K562 (cell line): ENCODE results near the gene CFP. TPM values are rescaled to one million over a fixed set of nuclear protein-coding genes. Genes with fewer than 3 reads are reported as not detected.
A peak's percentile ranks its signal among the peaks of the same experiment; 100 is the strongest.

Source experiments
- BRD9 ChIP-seq: fragments of 450-650 bp; IDR thresholded peaks from 2 replicates; pipeline ENCODE4 v1.6.1; 2018; ENCODE audit warnings: low read depth; ENCODE audit not compliant: partially characterized antibody
- CBFA2T2 ChIP-seq: fragments of 450-650 bp; conservative IDR thresholded peaks from 2 replicates; pipeline ENCODE4 v1.6.1; 2017; ENCODE audit warnings: mild to moderate bottlenecking
- CTBP1 ChIP-seq: fragments of 450-650 bp; IDR thresholded peaks from 2 replicates; pipeline ENCODE4 v1.6.1; 2016; ENCODE audit warnings: borderline replicate concordance
- FIP1L1 ChIP-seq: fragments of 200-400 bp; formaldehyde crosslinking; IDR thresholded peaks from 2 replicates; pipeline ENCODE4 v1.6.1; 2018; ENCODE audit warnings: mild to moderate bottlenecking, low read depth, low read length; ENCODE audit not compliant: poor library complexity, severe bottlenecking
- FOSL1 ChIP-seq: fragments of 200-800 bp; sonication (Bioruptor generic); conservative IDR thresholded peaks from 2 replicates; pipeline ENCODE4 v1.6.1; 2016; ENCODE audit warnings: missing genetic modification characterization, missing compliant biosample characterization
- GATA2 ChIP-seq: sonication (generic); formaldehyde crosslinking; IDR thresholded peaks from 2 replicates; pipeline ENCODE4 v1.4.0; 2020; ENCODE audit warnings: mild to moderate bottlenecking, missing genetic modification reagents
- NCOR1 ChIP-seq: fragments of 450-650 bp; IDR thresholded peaks from 2 replicates; pipeline ENCODE4 v1.6.1; 2016; ENCODE audit warnings: mild to moderate bottlenecking, moderate library complexity
- NFRKB ChIP-seq: fragments of 450-650 bp; IDR thresholded peaks from 2 replicates; pipeline ENCODE4 v1.6.1; 2016; ENCODE audit warnings: low read depth
- ZC3H11A ChIP-seq: IDR thresholded peaks from 2 replicates; pipeline ENCODE4 v1.6.1; 2012; ENCODE audit warnings: low read depth, low read length, improper control_type of control experiment
- ZNF133 ChIP-seq: fragments of 250-450 bp; sonication (Bioruptor Pico); IDR thresholded peaks from 2 replicates; pipeline ENCODE4 v1.4.0; 2020; ENCODE audit warnings: mild to moderate bottlenecking
- ZNF445 ChIP-seq: fragments of 250-450 bp; sonication (Bioruptor Pico); IDR thresholded peaks from 2 replicates; pipeline ENCODE4 v1.4.0; 2020; ENCODE audit warnings: low read depth, mild to moderate bottlenecking, moderate library complexity
- polyA plus RNA-seq, 8 experiments: library from polyadenylated mRNA; depleted of rRNA in 4 of 8; stranded (reverse) in 5 of 8; unstranded in 3 of 8; fragments of >200 nt; fragmentation: Nextera tagmentation in 2 of 8; fragmentation: Illumina TruSeq in 1 of 8; extraction: Ambion mirVana in 2 of 8; extraction: Trizol in 1 of 8; gene quantifications; 2 replicates each; pipeline versions ENCODE4 v1.2.1 to v1.2.3, GENCODE V29; 2011 to 2014; ENCODE audit warnings: inconsistent platforms in 1 of 8, missing spikeins in 1 of 8
- total RNA-seq, 7 experiments: library from RNA; depleted of rRNA in 6 of 7; stranded (reverse); fragments of >200 nt in 6 of 7; fragmentation: Illumina TruSeq in 2 of 7; extraction: Trizol in 2 of 7; gene quantifications; 2 replicates each; pipeline versions ENCODE4 v1.2.1 to v1.2.3, GENCODE V29; 2011 to 2021; ENCODE audit warnings: low replicate concordance in 1 of 7
- TF ChIP-seq, protein P1 (sequence below), 2 experiments: IDR thresholded peaks in 1 of 2; conservative IDR thresholded peaks in 1 of 2; 2 replicates each; pipeline ENCODE4 v1.6.1; 2016; ENCODE audit warnings: low read depth in 2 of 2, mild to moderate bottlenecking in 1 of 2, missing compliant biosample characterization in 1 of 2, missing genetic modification characterization in 1 of 2, moderate library complexity in 1 of 2
- TF ChIP-seq, protein P2 (sequence below): fragments of 250-450 bp; sonication (Bioruptor Pico); IDR thresholded peaks from 2 replicates; pipeline ENCODE4 v1.5.0; 2020; ENCODE audit warnings: mild to moderate bottlenecking, borderline replicate concordance
- TF ChIP-seq, protein P3 (sequence below): fragments of 250-450 bp; sonication (Bioruptor Pico); IDR thresholded peaks from 2 replicates; pipeline ENCODE4 v1.4.0; 2020; ENCODE audit warnings: mild to moderate bottlenecking, moderate library complexity
- TF ChIP-seq, protein P4 (sequence below), 2 experiments: fragments of 200-800 bp in 1 of 2; sonication (Bioruptor generic) in 1 of 2; sonication (generic) in 1 of 2; formaldehyde crosslinking in 1 of 2; IDR thresholded peaks in 1 of 2; conservative IDR thresholded peaks in 1 of 2; 2 replicates each; pipeline versions ENCODE4 v1.5.0 to v1.6.1; 2016 to 2020; ENCODE audit warnings: missing compliant biosample characterization in 1 of 2, missing genetic modification characterization in 1 of 2, missing genetic modification reagents in 1 of 2
- TF ChIP-seq, protein P5 (sequence below), 2 experiments: fragments of 450-650 bp in 1 of 2; sonication (generic) in 1 of 2; formaldehyde crosslinking; conservative IDR thresholded peaks; 2 replicates each; pipeline versions ENCODE4 v1.4.0 to v1.8.1; 2020 to 2022; ENCODE audit warnings: mild to moderate bottlenecking in 1 of 2, missing genetic modification reagents in 1 of 2

Gene CFP
- total and polyA plus RNA-seq, 9 of the 15 experiments (the other 6 are each of a cell fraction or from before 2014, with no cell fraction given) = 0.18 to 2.0 (median 0.55) TPM

DNA sequence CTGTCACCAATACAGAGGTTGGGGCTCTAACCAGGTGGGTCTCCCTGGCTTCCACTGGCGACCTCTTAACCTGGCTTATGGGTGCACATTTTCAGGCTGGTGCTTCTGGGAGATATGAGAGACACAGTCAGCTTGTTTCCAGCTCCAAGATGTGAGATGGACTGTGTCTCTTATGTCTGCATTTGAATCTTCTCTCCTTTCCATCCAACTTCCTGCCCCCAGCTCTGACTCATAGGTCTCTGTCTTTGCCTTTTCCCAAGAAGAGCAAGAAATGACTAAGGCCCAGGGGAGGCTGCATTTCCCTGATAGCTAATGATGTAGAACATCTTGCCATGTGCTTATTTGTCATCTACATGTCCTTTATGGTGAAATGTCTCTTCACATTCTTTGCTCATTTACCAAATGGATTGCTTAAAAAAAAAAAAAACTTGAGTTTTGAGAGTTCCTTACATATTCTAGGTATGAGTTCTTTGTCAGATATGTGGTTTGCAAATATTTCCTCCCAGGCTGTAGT, 32.5 kb upstream of the CFP start (continued):
- TF ChIP-seq, protein P1, sequence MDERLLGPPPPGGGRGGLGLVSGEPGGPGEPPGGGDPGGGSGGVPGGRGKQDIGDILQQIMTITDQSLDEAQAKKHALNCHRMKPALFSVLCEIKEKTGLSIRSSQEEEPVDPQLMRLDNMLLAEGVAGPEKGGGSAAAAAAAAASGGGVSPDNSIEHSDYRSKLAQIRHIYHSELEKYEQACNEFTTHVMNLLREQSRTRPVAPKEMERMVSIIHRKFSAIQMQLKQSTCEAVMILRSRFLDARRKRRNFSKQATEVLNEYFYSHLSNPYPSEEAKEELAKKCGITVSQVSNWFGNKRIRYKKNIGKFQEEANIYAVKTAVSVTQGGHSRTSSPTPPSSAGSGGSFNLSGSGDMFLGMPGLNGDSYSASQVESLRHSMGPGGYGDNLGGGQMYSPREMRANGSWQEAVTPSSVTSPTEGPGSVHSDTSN (CRISPR knock-in tag; IDR thresholded peaks at IDR 0.05; ENCODE audit: low read depth) = no peak
- TF ChIP-seq, protein P1 (tag; conservative IDR thresholded peaks at IDR 0.05; ENCODE audit: low read depth) = peak; percentile 20; the same call in 1 of the 2 replicates
- TF ChIP-seq NCOR1 (peak; percentile 81), NFRKB (0 out of 2 replicates have a peak, but pooled peaks have one; percentile 76), BRD9 (peak; percentile 77), FOSL1 (tag) (peak; percentile 98), ZNF445 (CRISPR knock-in tag) (no peak), ZNF133 (CRISPR knock-in tag) (no peak), CTBP1 (peak; percentile 76), FIP1L1 (no peak), CBFA2T2 (peak; percentile 87), ZC3H11A (no peak), GATA2 (CRISPR knock-in tag) (peak; percentile 53)
- TF ChIP-seq, protein P2, sequence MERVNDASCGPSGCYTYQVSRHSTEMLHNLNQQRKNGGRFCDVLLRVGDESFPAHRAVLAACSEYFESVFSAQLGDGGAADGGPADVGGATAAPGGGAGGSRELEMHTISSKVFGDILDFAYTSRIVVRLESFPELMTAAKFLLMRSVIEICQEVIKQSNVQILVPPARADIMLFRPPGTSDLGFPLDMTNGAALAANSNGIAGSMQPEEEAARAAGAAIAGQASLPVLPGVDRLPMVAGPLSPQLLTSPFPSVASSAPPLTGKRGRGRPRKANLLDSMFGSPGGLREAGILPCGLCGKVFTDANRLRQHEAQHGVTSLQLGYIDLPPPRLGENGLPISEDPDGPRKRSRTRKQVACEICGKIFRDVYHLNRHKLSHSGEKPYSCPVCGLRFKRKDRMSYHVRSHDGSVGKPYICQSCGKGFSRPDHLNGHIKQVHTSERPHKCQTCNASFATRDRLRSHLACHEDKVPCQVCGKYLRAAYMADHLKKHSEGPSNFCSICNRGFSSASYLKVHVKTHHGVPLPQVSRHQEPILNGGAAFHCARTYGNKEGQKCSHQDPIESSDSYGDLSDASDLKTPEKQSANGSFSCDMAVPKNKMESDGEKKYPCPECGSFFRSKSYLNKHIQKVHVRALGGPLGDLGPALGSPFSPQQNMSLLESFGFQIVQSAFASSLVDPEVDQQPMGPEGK = no peak
- TF ChIP-seq, protein P3, sequence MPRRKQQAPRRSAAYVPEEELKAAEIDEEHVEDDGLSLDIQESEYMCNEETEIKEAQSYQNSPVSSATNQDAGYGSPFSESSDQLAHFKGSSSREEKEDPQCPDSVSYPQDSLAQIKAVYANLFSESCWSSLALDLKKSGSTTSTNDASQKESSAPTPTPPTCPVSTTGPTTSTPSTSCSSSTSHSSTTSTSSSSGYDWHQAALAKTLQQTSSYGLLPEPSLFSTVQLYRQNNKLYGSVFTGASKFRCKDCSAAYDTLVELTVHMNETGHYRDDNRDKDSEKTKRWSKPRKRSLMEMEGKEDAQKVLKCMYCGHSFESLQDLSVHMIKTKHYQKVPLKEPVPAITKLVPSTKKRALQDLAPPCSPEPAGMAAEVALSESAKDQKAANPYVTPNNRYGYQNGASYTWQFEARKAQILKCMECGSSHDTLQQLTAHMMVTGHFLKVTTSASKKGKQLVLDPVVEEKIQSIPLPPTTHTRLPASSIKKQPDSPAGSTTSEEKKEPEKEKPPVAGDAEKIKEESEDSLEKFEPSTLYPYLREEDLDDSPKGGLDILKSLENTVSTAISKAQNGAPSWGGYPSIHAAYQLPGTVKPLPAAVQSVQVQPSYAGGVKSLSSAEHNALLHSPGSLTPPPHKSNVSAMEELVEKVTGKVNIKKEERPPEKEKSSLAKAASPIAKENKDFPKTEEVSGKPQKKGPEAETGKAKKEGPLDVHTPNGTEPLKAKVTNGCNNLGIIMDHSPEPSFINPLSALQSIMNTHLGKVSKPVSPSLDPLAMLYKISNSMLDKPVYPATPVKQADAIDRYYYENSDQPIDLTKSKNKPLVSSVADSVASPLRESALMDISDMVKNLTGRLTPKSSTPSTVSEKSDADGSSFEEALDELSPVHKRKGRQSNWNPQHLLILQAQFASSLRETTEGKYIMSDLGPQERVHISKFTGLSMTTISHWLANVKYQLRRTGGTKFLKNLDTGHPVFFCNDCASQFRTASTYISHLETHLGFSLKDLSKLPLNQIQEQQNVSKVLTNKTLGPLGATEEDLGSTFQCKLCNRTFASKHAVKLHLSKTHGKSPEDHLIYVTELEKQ = no peak
- TF ChIP-seq, protein P4, sequence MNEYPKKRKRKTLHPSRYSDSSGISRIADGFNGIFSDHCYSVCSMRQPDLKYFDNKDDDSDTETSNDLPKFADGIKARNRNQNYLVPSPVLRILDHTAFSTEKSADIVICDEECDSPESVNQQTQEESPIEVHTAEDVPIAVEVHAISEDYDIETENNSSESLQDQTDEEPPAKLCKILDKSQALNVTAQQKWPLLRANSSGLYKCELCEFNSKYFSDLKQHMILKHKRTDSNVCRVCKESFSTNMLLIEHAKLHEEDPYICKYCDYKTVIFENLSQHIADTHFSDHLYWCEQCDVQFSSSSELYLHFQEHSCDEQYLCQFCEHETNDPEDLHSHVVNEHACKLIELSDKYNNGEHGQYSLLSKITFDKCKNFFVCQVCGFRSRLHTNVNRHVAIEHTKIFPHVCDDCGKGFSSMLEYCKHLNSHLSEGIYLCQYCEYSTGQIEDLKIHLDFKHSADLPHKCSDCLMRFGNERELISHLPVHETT (CRISPR knock-in tag; conservative IDR thresholded peaks at IDR 0.05 in 1 of 2, IDR thresholded peaks at IDR 0.05 in 1 of 2) = peak in 1 of 2 experiments; percentile 45; a peak in 1 of 4 replicates
- TF ChIP-seq, protein P5, sequence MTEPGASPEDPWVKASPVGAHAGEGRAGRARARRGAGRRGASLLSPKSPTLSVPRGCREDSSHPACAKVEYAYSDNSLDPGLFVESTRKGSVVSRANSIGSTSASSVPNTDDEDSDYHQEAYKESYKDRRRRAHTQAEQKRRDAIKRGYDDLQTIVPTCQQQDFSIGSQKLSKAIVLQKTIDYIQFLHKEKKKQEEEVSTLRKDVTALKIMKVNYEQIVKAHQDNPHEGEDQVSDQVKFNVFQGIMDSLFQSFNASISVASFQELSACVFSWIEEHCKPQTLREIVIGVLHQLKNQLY (CRISPR knock-in tag; conservative IDR thresholded peaks at IDR 0.05) = no peak
